DND-41 (cell line): ENCODE measurements around the gene KIF18A.

Source experiments
- EZH2 ChIP-seq: IDR thresholded peaks from 3 replicates; pipeline ENCODE4 v1.6.1; 2012; ENCODE audit warnings: borderline replicate concordance, low read depth, mild to moderate bottlenecking, moderate library complexity, low read length, inconsistent platforms; ENCODE audit not compliant: severe bottlenecking
- TF ChIP-seq, protein P1 (sequence below): IDR thresholded peaks from 2 replicates; pipeline ENCODE4 v1.5.1; 2012; ENCODE audit warnings: borderline replicate concordance, low read length, moderate library complexity, mild to moderate bottlenecking; ENCODE audit not compliant: poor library complexity, severe bottlenecking; ENCODE audit errors: extremely low read depth

DNA sequence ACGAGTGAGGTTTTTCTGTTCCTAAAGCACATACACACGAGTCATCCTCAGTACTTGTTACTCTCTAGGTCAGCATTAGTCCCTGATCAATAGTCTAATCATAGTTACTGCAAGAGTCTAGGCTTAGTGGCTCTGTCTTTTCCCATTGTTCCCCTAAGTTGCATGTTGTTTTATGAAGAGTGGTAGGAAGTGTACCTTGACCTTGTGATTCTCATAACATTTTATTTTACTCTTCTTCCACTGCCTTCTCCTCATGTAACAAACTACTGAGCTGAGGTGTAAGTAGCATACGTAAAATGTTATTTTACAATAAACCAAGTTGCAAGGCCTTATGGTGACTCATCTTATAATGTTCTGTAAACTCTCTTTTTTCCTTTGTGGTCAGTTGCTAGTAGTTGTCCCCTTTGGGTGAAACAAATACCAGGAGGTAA is 15.2 kb upstream of the KIF18A start:
- TF ChIP-seq, protein P1, sequence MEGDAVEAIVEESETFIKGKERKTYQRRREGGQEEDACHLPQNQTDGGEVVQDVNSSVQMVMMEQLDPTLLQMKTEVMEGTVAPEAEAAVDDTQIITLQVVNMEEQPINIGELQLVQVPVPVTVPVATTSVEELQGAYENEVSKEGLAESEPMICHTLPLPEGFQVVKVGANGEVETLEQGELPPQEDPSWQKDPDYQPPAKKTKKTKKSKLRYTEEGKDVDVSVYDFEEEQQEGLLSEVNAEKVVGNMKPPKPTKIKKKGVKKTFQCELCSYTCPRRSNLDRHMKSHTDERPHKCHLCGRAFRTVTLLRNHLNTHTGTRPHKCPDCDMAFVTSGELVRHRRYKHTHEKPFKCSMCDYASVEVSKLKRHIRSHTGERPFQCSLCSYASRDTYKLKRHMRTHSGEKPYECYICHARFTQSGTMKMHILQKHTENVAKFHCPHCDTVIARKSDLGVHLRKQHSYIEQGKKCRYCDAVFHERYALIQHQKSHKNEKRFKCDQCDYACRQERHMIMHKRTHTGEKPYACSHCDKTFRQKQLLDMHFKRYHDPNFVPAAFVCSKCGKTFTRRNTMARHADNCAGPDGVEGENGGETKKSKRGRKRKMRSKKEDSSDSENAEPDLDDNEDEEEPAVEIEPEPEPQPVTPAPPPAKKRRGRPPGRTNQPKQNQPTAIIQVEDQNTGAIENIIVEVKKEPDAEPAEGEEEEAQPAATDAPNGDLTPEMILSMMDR = no peak
- no peak for TF ChIP-seq EZH2
